Activated CD8-positive, alpha-beta memory T cell treated with anti-CD3 and anti-CD28 coated beads for 24 hours (primary cell): ENCODE results near the gene TMPRSS11A.

Source experiments
- DNase-seq: peaks from one replicate; pipeline ENCODE4 v3.0.0-alpha.2; 2020

Gene TMPRSS11A

DNA sequence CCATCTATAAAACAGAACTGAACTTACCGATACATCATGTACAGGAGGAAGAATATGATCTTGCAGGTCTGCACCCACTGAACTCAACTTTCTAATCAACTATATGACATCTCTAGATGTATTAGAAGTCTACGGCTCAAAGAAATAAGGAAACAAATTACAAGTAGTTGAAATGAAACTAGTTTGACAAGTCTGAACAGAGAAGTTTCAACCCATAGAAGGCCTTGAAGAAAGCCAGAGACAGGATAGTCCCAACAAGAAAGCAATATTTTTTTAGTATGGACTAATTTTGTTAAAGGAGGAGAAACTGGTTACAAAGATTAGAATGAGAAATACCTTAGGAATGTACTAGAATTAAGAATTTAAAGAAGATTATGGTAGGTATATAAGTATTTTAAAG is at the start of gene TMPRSS11A:
Gene TMPRSS11A, minus strand, starts transcription at position 138 of the 400 bp plus-strand sequence. Its CDS starts 100 bp downstream, at position 38.
- DNase-seq, result no peak

DNA sequence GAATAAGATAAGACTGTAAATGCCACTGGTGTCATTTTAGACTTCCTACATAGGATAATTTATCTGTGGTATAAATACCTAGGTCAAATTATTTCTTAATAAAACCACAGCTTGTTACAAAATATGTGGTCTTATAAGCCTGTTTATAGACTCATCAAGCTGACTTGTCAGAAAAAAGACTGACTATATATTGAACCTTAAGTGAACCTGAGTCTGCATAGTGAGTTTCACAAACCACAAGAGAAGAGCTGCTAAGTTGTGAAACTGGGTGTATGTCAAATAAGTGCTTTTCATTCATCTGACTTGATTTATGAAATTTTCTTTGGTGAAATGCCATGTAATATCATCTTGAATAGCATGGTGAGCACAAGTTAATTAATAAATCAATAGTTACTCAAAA is 48.4 kb upstream of the TMPRSS11A start:
- DNase-seq, result no peak

DNA sequence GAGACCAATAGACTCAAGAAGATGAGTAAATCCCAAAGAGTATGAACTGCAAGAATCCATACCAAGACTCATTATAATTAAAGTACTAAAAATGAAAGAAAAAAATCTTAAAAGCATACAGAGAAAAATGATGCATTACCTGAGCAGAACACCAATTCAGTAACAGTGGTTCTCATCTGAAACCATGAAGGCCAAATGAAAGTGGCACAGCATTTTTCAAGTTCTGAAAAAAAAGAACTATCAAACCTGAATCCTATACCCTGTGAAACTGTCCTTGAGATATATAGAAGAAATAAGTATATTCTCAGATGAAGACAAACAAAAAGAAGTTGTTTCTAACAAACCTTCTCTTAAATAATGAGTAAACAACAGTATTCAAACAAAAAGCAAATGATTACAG is 39.6 kb upstream of the TMPRSS11A start:
- DNase-seq, result no peak

DNA sequence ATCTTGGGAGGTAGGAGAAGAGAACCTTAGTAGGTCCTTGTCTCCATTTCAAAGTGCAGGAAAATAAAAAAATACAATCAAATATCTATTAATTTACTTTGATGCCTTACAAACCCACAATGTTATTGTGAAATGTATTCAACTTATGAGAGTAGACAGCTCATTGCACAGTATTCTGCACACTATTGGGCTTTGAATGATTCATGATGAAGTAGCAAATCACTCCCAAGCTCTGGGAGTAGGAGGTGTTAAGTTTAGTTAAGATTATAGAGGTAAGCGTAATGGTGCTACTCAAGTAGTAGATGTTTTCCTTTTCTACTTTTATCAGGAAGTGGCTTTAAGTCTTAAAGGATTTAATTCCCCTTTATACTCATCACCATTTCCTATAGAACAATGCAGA is 32.8 kb upstream of the TMPRSS11A start:
- no peak for DNase-seq

- DNase-seq, result no peak
Measured at GRCh38 chr4:67988991-67989390, 25.7 kb upstream of the TMPRSS11A start.

GRCh38 chr4:67983333-67983732 is 20.0 kb upstream of the TMPRSS11A start:
- no peak for DNase-seq

DNA sequence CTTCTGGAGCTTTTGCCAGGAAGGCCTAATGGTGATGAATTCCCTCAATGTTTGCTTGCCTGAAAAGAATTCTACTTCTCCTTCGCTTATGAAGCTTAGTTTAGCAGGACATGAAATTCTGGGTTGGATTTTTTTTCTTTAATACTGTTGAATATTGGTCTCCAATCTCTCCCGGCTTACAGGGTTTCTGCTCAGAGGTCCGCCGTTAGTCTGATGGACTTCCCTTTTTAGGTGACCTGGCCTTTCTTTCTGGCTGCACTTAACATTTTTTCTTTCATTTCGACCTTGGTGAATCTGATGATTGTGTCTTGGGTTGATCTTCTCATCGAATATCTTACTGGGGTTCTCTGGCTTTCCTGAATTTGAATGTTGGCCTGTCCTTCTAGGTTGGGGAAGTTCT is 17.2 kb upstream of the TMPRSS11A start:
- DNase-seq, result no peak

- DNase-seq, result no peak
Measured at GRCh38 chr4:67973608-67974007, 10.3 kb upstream of the TMPRSS11A start.

DNA sequence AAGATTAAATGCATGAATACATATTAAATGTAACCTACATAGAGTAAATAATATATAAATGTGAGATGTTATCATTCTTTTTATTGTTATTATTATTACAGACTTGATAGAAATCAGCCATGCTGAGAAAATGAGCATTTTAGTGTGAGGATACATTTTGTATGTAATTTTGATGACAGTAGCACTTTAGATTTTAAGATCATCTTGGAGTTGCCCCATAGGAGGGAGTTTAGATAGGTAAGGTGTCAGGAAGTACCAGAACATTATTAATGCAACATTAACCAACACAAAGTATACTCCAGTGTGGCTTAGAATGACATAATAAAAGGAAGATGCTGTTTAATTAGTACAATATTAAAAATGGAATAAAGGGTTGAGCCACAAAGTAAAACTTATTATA is 8.4 kb downstream of the TMPRSS11A start:
- DNase-seq, result no peak

DNA sequence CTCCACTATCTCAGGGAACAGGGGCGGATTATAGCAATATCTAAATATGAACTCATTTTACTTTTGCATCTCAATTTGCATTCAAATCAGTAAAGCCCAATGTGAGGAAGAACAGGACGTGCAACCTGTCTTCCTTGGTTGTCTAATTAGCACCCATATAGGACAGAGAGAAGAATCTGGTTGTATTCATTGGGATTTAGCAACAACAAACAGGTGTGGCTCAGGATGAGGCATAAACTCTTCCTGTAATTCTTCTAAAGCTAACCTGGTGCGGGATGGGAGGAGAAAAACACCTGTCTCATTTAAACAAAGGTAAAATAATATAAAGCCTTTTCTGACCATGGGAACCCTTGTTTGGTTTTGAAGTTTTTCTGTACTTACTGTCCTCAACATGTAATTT is 22.2 kb downstream of the TMPRSS11A start:
- DNase-seq, result no peak

GRCh38 chr4:67940506-67940905 is 22.8 kb downstream of the TMPRSS11A start:
- no peak for DNase-seq

DNA sequence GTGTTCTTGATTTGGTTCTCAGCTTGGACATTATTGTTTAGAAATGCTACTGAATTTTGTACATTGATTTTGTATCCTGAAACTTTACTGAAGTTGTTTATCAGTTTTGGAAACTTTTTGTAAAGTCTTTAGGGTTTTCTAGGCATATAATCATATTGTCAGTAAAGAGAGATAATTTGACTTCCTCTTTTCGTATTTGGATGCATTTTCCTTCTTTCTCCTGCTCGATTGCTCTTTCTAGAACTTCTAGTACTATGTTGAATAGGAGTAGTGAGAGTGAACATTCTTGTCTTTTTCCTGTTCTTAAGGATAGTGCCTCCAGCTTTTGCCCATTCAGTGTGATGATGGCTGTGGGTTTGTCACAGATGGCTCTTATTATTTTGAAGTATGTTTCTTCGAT is 24.1 kb downstream of the TMPRSS11A start:
- no peak for DNase-seq

- no peak for DNase-seq
Measured at GRCh38 chr4:67935888-67936287, 27.4 kb downstream of the TMPRSS11A start.

DNA sequence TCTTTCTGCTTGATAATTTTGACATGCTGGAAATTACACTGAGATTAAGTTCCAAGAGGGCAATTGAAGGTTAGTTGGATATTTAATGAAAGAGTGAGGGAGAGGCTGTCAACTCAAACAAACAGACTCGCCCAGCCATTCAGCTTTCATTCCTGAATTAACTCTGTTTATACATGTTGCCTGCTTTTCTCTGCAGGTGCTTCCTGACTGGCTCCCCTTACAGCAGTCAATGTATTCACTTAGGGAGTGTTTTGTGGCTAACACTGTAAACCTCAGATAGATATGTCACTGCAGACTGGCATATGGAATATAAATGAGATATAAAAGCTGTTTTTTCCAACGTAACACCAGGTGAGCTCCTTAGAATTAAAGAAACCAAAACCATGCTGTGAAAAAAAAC is 28.7 kb downstream of the TMPRSS11A start:
- no peak for DNase-seq

- no peak for DNase-seq
Measured at GRCh38 chr4:67933755-67934154, 29.5 kb downstream of the TMPRSS11A start.

GRCh38 chr4:67933038-67933437 is 30.3 kb downstream of the TMPRSS11A start:
- DNase-seq, result no peak

- no peak for DNase-seq
Measured at GRCh38 chr4:67931256-67931655, 32.0 kb downstream of the TMPRSS11A start.

GRCh38 chr4:67929426-67929825 is 33.9 kb downstream of the TMPRSS11A start:
- DNase-seq, result no peak

DNA sequence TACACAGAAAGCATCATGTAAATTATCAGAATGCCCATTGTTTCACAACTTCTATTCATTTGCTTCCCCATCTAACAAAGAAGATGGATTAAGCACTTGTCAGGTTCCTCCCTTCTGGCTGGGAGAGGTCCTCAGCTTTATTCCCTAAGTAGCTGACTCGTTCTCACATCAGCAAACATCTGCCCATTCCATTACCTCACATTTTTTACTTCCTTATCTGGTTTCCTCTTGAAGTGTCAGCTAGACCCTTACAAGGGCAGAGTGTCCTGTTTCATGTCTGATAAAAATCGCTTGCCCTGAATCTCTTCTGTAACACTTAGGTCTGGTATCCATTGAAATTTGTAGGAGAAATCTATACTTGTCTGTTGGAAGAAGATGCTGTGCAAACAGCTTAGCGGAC is 34.7 kb downstream of the TMPRSS11A start:
- DNase-seq, result no peak

- no peak for DNase-seq
Measured at GRCh38 chr4:67927251-67927650, 36.0 kb downstream of the TMPRSS11A start.

GRCh38 chr4:67926485-67926884 is 36.8 kb downstream of the TMPRSS11A start:
- no peak for DNase-seq

- no peak for DNase-seq
Measured at GRCh38 chr4:67922697-67923096, 40.6 kb downstream of the TMPRSS11A start.

GRCh38 chr4:67918428-67918827 is 44.9 kb downstream of the TMPRSS11A start:
- no peak for DNase-seq

DNA sequence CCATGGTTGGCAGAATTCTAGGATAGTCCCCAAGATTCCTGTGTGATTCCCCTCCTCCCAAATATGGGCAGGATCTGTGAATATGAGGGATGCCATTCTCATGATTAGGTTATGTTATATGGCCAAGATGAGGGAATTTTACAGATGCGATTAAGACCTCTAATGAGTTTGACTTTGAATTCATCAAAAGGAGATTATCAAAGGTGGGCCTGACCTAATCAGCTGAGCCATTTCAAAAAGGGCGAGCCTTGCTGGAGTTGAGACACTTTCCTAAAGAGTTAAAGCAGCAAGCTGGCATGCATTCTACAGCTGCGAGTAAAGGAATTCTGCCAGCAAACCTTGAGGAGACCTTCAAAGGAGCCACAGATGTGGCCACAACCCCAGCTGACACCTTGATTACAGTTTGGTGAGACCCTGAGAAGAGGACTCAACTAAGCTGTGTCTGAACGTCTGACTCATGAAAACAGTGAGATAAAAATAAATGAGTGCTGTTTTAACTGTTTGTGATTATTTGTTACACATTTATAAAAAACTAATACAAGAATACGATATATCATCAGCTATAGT is 47.8 kb downstream of the TMPRSS11A start:
- DNase-seq, result no peak

DNA sequence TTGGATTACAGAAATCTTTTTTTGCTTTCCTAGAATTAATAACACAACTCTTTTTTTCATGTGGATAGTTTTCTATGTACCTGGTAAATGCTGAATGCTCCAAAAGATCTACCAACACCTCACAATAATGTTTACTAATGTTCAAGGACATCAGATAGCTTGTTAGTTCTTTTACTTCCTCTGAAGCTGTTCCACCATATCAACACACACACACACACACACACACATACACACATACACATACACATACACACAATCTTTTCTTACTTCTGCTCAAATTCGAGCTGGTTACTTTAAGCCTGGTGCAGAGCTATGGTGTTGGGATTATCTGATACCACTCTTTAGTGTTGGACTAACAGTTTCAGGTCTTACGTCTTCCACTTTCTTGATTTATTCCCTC is 51.2 kb downstream of the TMPRSS11A start:
- DNase-seq, result no peak

GRCh38 chr4:67911638-67912037 is 51.7 kb downstream of the TMPRSS11A start:
- no peak for DNase-seq
